ENCODE results near the gene OVAAL.

Gene OVAAL

GRCh38 chr1:180612632-180613031, 53.9 kb downstream of the OVAAL start:
- no peak overlapping the region for H3K4me3 ChIP-seq (ENCODE audit: low read depth, low read length)
- no peak for DNase-seq (ENCODE audit: low read depth)
- TF ChIP-seq CTCF (conservative IDR thresholded peaks at IDR 0.05; ENCODE audit: low read depth, low read length) = no peak

GRCh38 chr1:180614730-180615129, 56.0 kb downstream of the OVAAL start:
- no peak for DNase-seq (ENCODE audit: low read depth)
- TF ChIP-seq CTCF (conservative IDR thresholded peaks at IDR 0.05; ENCODE audit: low read depth, low read length) = no peak
- H3K4me3 ChIP-seq (ENCODE audit: low read depth, low read length) = no peak overlapping the region

- no peak for TF ChIP-seq CTCF (conservative IDR thresholded peaks at IDR 0.05; ENCODE audit: low read depth, low read length)
- DNase-seq (ENCODE audit: low read depth) = no peak
- H3K4me3 ChIP-seq (ENCODE audit: low read depth, low read length) = no peak overlapping the region
These were observed 56.9 kb downstream of the OVAAL start for GRCh38 chr1:180615493-180616290.

All from choroid plexus epithelial cell (primary cell).